Ishikawa (cell line): Measurements from ENCODE around the gene GPC6.

Experiments
- EP300 ChIP-seq: IDR thresholded peaks from 2 replicates; pipeline ENCODE4 v1.6.1; 2012; ENCODE audit warnings: borderline replicate concordance
- FOXM1 ChIP-seq: IDR thresholded peaks from 2 replicates; pipeline ENCODE4 v1.6.1; 2012; ENCODE audit warnings: low read depth, borderline replicate concordance
- NFIC ChIP-seq: IDR thresholded peaks from 2 replicates; pipeline ENCODE4 v1.6.1; 2012
- RAD21 ChIP-seq: IDR thresholded peaks from 2 replicates; pipeline ENCODE4 v1.6.1; 2012; ENCODE audit warnings: low read depth
- YY1 ChIP-seq: IDR thresholded peaks from 2 replicates; pipeline ENCODE4 v1.6.1; 2012; ENCODE audit warnings: low read depth
- ZBTB7A ChIP-seq: IDR thresholded peaks from 2 replicates; pipeline ENCODE4 v1.6.1; 2012; ENCODE audit warnings: low read depth
- TF ChIP-seq, protein P1 (sequence below): IDR thresholded peaks from 2 replicates; pipeline ENCODE4 v1.6.1; 2012
- TF ChIP-seq, protein P2 (sequence below): IDR thresholded peaks from 2 replicates; pipeline ENCODE4 v1.6.1; 2012; ENCODE audit warnings: low read depth, mild to moderate bottlenecking
- TF ChIP-seq, protein P3 (sequence below): IDR thresholded peaks from 2 replicates; pipeline ENCODE4 v1.6.1; 2012

DNA sequence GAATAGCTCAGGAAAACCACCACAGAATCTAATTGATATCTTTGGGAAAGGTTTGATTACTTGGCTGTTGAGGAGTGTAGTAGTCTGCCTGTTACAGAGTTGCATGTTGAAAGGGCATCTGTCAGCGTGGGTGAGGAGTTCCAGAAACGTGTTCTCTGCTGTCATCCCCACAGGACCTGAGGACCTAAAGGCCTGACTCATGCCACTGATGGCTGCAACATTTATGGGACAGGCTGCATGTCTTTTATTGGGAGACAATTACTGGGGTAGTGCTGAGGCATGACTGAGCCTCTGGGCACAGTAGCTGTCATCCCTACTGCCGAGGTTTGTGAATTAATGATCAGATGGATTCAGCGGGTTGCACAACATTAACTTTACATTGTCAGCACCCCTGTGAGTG lies 525.9 kb downstream of the GPC6 start:
- TF ChIP-seq NFIC (no peak), FOXM1 (no peak), YY1 (no peak), EP300 (no peak), ZBTB7A (no peak), RAD21 (no peak)
- TF ChIP-seq, protein P1, sequence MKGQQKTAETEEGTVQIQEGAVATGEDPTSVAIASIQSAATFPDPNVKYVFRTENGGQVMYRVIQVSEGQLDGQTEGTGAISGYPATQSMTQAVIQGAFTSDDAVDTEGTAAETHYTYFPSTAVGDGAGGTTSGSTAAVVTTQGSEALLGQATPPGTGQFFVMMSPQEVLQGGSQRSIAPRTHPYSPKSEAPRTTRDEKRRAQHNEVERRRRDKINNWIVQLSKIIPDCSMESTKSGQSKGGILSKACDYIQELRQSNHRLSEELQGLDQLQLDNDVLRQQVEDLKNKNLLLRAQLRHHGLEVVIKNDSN = no peak
- TF ChIP-seq, protein P2, sequence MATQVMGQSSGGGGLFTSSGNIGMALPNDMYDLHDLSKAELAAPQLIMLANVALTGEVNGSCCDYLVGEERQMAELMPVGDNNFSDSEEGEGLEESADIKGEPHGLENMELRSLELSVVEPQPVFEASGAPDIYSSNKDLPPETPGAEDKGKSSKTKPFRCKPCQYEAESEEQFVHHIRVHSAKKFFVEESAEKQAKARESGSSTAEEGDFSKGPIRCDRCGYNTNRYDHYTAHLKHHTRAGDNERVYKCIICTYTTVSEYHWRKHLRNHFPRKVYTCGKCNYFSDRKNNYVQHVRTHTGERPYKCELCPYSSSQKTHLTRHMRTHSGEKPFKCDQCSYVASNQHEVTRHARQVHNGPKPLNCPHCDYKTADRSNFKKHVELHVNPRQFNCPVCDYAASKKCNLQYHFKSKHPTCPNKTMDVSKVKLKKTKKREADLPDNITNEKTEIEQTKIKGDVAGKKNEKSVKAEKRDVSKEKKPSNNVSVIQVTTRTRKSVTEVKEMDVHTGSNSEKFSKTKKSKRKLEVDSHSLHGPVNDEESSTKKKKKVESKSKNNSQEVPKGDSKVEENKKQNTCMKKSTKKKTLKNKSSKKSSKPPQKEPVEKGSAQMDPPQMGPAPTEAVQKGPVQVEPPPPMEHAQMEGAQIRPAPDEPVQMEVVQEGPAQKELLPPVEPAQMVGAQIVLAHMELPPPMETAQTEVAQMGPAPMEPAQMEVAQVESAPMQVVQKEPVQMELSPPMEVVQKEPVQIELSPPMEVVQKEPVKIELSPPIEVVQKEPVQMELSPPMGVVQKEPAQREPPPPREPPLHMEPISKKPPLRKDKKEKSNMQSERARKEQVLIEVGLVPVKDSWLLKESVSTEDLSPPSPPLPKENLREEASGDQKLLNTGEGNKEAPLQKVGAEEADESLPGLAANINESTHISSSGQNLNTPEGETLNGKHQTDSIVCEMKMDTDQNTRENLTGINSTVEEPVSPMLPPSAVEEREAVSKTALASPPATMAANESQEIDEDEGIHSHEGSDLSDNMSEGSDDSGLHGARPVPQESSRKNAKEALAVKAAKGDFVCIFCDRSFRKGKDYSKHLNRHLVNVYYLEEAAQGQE = no peak
- TF ChIP-seq, protein P3, sequence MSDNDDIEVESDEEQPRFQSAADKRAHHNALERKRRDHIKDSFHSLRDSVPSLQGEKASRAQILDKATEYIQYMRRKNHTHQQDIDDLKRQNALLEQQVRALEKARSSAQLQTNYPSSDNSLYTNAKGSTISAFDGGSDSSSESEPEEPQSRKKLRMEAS = no peak
